Kidney epithelial cell (primary cell): Measurements from ENCODE around the gene SLC13A3. TPM values are rescaled to one million over a fixed set of nuclear protein-coding genes. Genes with fewer than 3 reads are reported as not detected.

ENCODE experiments used
- DNase-seq: peaks from one replicate; pipeline ENCODE4 v3.0.0-alpha.2; 2010; ENCODE audit warnings: low read depth
- H3K27me3 ChIP-seq: 2 replicates; pipeline ENCODE4 v1.6.0; 2011; ENCODE audit warnings: low read length; ENCODE audit not compliant: control insufficient read depth, insufficient read depth
- H3K36me3 ChIP-seq: 2 replicates; pipeline ENCODE4 v1.5.1; 2011; ENCODE audit warnings: low read length; ENCODE audit not compliant: control insufficient read depth, insufficient read depth
- H3K4me3 ChIP-seq: 2 replicates; pipeline ENCODE4 v1.5.1; 2011; ENCODE audit warnings: low read depth, mild to moderate bottlenecking, control low read depth, low read length
- total RNA-seq: library from RNA; depleted of rRNA; stranded (reverse); fragments of >200 nt; gene quantifications from 2 replicates; pipeline ENCODE4 v1.2.3, GENCODE V29; 2015
- TF ChIP-seq, protein P1 (sequence below): IDR thresholded peaks from 2 replicates; pipeline ENCODE4 v1.5.1; 2011; ENCODE audit warnings: mild to moderate bottlenecking, moderate library complexity, low read length, control low read depth, inconsistent platforms; ENCODE audit not compliant: insufficient read depth, poor library complexity, severe bottlenecking

Gene SLC13A3
- total RNA-seq, 1 donor from 2014 or later = 3.4 TPM

DNA sequence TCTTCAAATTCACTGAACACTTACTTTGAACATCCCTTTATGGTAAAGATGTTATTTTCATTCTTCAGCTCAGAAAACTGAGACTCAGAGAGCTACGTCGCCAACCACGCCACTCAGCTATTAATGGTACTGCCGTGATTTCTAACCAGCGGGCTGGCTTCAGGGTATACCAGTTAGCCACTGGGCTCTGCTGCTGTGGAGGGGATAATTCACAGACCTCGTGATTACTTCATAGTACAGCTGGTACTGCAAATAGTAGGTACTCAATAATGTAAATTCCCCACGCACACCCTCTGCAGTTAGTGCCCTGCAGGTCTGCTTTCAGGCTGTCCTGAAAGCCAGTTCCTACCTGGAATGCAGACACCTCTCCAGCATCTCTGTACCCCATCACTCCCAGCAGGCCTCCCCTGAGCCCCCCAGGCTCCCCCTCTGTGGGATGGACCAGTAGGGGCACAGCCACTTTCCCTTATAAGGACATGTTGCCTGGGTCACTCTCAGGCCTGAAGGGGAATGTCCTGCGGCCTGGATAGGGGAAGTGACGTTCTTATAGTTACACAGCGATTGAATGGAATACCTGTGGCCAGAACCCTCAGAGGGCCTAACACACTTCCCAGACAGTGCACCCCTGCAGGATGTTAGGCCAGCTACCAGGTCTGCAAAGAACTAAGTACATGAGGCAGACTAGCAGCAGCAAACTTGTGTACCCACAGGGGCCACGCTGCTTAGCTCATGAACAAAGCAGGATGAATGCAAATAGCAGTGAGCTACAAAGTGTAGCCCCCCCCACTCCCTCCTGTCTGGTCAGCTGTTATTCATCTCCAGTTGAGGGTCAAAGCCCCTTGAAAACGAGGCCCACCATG is 99.5 kb downstream of the SLC13A3 start:
- no peak for DNase-seq
- Histone ChIP-seq H3K36me3 (no peaks in the 10 kb centered on the region), H3K27me3 (no peaks in the 10 kb centered on the region), H3K4me3 (no peak overlapping the region)
- TF ChIP-seq, protein P1, sequence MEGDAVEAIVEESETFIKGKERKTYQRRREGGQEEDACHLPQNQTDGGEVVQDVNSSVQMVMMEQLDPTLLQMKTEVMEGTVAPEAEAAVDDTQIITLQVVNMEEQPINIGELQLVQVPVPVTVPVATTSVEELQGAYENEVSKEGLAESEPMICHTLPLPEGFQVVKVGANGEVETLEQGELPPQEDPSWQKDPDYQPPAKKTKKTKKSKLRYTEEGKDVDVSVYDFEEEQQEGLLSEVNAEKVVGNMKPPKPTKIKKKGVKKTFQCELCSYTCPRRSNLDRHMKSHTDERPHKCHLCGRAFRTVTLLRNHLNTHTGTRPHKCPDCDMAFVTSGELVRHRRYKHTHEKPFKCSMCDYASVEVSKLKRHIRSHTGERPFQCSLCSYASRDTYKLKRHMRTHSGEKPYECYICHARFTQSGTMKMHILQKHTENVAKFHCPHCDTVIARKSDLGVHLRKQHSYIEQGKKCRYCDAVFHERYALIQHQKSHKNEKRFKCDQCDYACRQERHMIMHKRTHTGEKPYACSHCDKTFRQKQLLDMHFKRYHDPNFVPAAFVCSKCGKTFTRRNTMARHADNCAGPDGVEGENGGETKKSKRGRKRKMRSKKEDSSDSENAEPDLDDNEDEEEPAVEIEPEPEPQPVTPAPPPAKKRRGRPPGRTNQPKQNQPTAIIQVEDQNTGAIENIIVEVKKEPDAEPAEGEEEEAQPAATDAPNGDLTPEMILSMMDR = no peak

- H3K27me3 ChIP-seq = no peaks in the 10 kb centered on the region
- no peak for DNase-seq
- no peak within 1 kb of the TSS for H3K4me3 ChIP-seq
- TF ChIP-seq, protein P1 = no peak
- no peaks in the 10 kb centered on the region for H3K36me3 ChIP-seq
These were observed 100.8 kb downstream of the SLC13A3 start, which contains the start of gene OCSTAMP for GRCh38 chr20:46550461-46550860. OCSTAMP (minus strand) TSS chr20:46550654; CDS start chr20:46550560, 94 bp downstream.

DNA sequence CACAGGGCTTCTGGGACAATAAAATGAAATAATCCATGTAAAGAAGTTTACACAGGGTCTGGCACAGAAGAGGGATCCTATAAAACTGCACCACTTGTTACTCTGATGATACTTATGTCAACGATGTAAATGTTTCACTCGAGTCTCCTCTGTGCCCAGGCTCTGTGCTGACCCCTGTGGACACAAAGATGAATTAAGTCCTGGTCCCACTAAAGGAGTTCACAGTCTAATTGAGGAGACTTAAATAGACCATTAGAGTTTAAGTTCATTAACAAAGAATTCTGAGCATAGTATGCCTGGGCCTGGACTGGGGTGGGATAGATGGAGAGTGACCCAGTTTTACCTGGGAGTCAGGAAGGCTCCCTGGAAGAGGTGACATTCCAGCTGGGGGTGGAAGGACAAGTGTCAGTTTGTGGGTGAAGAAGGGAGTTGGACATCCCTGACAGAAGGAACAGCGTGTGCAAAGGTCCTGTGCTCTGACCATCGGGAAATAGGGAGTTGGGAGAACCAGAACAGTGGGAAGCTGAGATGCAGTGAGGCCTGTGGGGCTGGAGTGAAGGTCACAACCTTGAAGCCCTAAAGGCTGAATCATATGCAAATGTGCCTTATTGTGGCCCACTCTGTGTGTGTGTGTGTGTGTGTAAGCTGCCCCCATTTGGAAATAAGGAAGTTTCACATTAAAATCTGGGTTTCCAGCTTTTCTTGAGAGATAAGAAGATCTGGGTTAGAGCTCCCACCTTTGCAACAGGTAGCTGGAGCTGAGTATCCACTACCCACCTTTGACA is 101.9 kb downstream of the SLC13A3 start:
- Histone ChIP-seq H3K27me3 (no peaks in the 10 kb centered on the region), H3K4me3 (no peak overlapping the region), H3K36me3 (no peaks in the 10 kb centered on the region)
- no peak for DNase-seq
- TF ChIP-seq, protein P1 = no peak

GRCh38 chr20:46548688-46549087 is 102.6 kb downstream of the SLC13A3 start:
- Histone ChIP-seq H3K27me3 (no peaks in the 10 kb centered on the region), H3K4me3 (no peak overlapping the region), H3K36me3 (no peaks in the 10 kb centered on the region)
- no peak for DNase-seq
- TF ChIP-seq, protein P1 = no peak

DNA sequence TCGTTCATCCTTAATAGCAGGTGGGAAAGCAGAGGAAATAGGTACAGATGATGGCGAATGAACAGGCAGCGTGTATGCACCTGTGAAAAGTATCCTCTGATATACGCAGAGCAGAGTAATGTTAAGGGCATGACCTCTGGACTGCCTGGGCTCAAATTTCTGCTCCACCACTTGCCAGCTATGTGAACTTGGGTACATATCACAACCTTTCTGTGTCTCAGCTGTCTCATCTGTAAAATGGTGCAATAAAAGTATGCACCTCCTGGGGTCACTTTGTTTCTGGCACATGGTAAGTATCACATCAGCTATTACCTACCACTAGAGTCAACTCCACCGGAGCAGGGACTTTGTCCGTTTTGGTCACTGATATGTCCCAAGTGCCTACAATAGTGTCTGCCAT is 103.3 kb downstream of the SLC13A3 start:
- DNase-seq = no peak
- Histone ChIP-seq H3K27me3 (no peaks in the 10 kb centered on the region), H3K4me3 (no peak overlapping the region), H3K36me3 (no peaks in the 10 kb centered on the region)
- TF ChIP-seq, protein P1 = no peak
